GM23338 (cell line): ENCODE measurements around the gene C19orf25. TPM values are rescaled to one million over a fixed set of nuclear protein-coding genes. Genes with fewer than 3 reads are reported as not detected.

Experiments used
- ATAC-seq: fragments of 200-7000 bp; cut with Tn5 transposase; 3 replicates; pipeline ENCODE4 v1.9.1; 2020
- DNase-seq: peaks from one replicate; pipeline ENCODE4 v3.0.0-alpha.2; 2015; ENCODE audit warnings: low spot score
- H2AFZ ChIP-seq: fragments of 200-600 bp; sonication (generic); 2 replicates; pipeline ENCODE4 v1.8.0; 2016; ENCODE audit warnings: antibody characterized with exemption, mild to moderate bottlenecking, moderate library complexity
- H3F3A ChIP-seq: fragments of 200-600 bp; sonication (generic); replicated peaks from 2 replicates; pipeline ENCODE4 v1.8.0; 2017; ENCODE audit warnings: antibody characterized with exemption, mixed run types, low read depth
- H3K27ac ChIP-seq: fragments of 200-600 bp; sonication (generic); 2 replicates; pipeline ENCODE4 v1.6.1; 2016; ENCODE audit warnings: low read depth
- H3K27me3 ChIP-seq: fragments of 200-600 bp; sonication (generic); 2 replicates; pipeline ENCODE4 v1.8.0; 2016; ENCODE audit warnings: mild to moderate bottlenecking, mixed run types, moderate library complexity; ENCODE audit not compliant: insufficient read depth
- H3K36me3 ChIP-seq: fragments of 200-600 bp; sonication (generic); 2 replicates; pipeline ENCODE4 v1.8.0; 2016; ENCODE audit warnings: mild to moderate bottlenecking; ENCODE audit not compliant: insufficient read depth
- H3K4me1 ChIP-seq: fragments of 200-600 bp; sonication (generic); 2 replicates; pipeline ENCODE4 v1.8.0; 2016; ENCODE audit warnings: mild to moderate bottlenecking, moderate library complexity; ENCODE audit not compliant: insufficient read depth
- H3K4me2 ChIP-seq: fragments of 200-600 bp; sonication (generic); 2 replicates; pipeline ENCODE4 v1.7.1; 2017; ENCODE audit warnings: mixed run types
- H3K4me3 ChIP-seq: fragments of 200-600 bp; sonication (generic); 2 replicates; pipeline ENCODE4 v1.6.1; 2016; ENCODE audit warnings: mixed run types
- H3K79me2 ChIP-seq: fragments of 200-600 bp; sonication (generic); replicated peaks from 2 replicates; pipeline ENCODE4 v1.8.0; 2017; ENCODE audit warnings: mild to moderate bottlenecking; ENCODE audit not compliant: insufficient read depth
- H3K9me2 ChIP-seq: fragments of 200-600 bp; sonication (generic); 2 replicates; pipeline ENCODE4 v1.8.0; 2017; ENCODE audit not compliant: insufficient read depth
- H4K20me1 ChIP-seq: fragments of 200-600 bp; sonication (generic); replicated peaks from 2 replicates; pipeline ENCODE4 v1.8.0; 2017; ENCODE audit warnings: mild to moderate bottlenecking; ENCODE audit not compliant: insufficient read depth
- H3K27ac Mint-ChIP-seq: 2 replicates; pipeline ENCODE4 v1.8.0; 2020; ENCODE audit warnings: inconsistent platforms, mild to moderate bottlenecking, moderate library complexity, mixed read lengths
- H3K27me3 Mint-ChIP-seq: 3 replicates; pipeline ENCODE4 v1.8.0; 2022; ENCODE audit warnings: low read depth, mild to moderate bottlenecking, moderate library complexity, mixed read lengths, inconsistent platforms; ENCODE audit not compliant: insufficient read depth, poor library complexity
- H3K36me3 Mint-ChIP-seq: 3 replicates; pipeline ENCODE4 v1.8.0; 2021; ENCODE audit warnings: low read depth, mild to moderate bottlenecking, inconsistent platforms, moderate library complexity, mixed read lengths
- H3K4me1 Mint-ChIP-seq: 3 replicates; pipeline ENCODE4 v1.8.0; 2020; ENCODE audit warnings: mild to moderate bottlenecking, inconsistent platforms, mixed read lengths
- H3K4me3 Mint-ChIP-seq: 3 replicates; pipeline ENCODE4 v1.8.0; 2021; ENCODE audit warnings: moderate library complexity, mild to moderate bottlenecking, inconsistent platforms, mixed read lengths
- H3K9me3 Mint-ChIP-seq: 3 replicates; pipeline ENCODE4 v1.8.0; 2020; ENCODE audit warnings: moderate library complexity, mild to moderate bottlenecking, inconsistent platforms, mixed read lengths
- CREB1 ChIP-seq: fragments of 250-450 bp; sonication (Bioruptor Pico); IDR thresholded peaks from 2 replicates; pipeline ENCODE4 v1.5.0; 2020; ENCODE audit warnings: low read depth, mild to moderate bottlenecking, moderate library complexity
- EZH2 ChIP-seq: fragments of 200-600 bp; sonication (generic); IDR thresholded peaks from one replicate; pipeline ENCODE4 v1.8.0; 2017; ENCODE audit warnings: antibody characterized with exemption, mild to moderate bottlenecking, low read depth; ENCODE audit not compliant: unreplicated experiment
- EZH2phosphoT487 ChIP-seq: fragments of 200-600 bp; sonication (generic); IDR thresholded peaks from one replicate; pipeline ENCODE4 v1.8.1; 2018; ENCODE audit warnings: antibody characterized with exemption; ENCODE audit not compliant: unreplicated experiment
- JUNB ChIP-seq: IDR thresholded peaks from one replicate; pipeline ENCODE4 v1.6.1; 2016; ENCODE audit warnings: antibody characterized with exemption; ENCODE audit not compliant: unreplicated experiment
- POLR2AphosphoS5 ChIP-seq: IDR thresholded peaks from 2 replicates; pipeline ENCODE4 v1.6.1; 2016; ENCODE audit warnings: antibody characterized with exemption, low read depth
- STAT1 ChIP-seq: IDR thresholded peaks from one replicate; pipeline ENCODE4 v1.6.1; 2016; ENCODE audit warnings: antibody characterized with exemption; ENCODE audit not compliant: unreplicated experiment
- ZNF331 ChIP-seq: fragments of 250-450 bp; sonication (Bioruptor Pico); IDR thresholded peaks from 2 replicates; pipeline ENCODE4 v1.5.0; 2020; ENCODE audit warnings: low read depth, mild to moderate bottlenecking, moderate library complexity
- polyA plus RNA-seq: library from polyadenylated mRNA; unstranded; fragments of >200 nt; fragmentation: Nextera tagmentation; extraction: Ambion mirVana; gene quantifications from 2 replicates; pipeline ENCODE4 v1.2.1, GENCODE V29; 2016
- total RNA-seq: library from RNA; depleted of rRNA; stranded (reverse); fragments of >200 nt; shearing (Covaris generic); gene quantifications from 2 replicates; pipeline ENCODE4 v1.2.3, GENCODE V29; 2014
- TF ChIP-seq, protein P1 (sequence below), 2 experiments: fragments of 200-600 bp in 1 of 2; sonication (generic) in 1 of 2; conservative IDR thresholded peaks; 2 replicates each; pipeline versions ENCODE4 v1.5.1 to v1.6.1; 2016 to 2017; ENCODE audit warnings: antibody characterized with exemption in 2 of 2, low read depth in 2 of 2, mild to moderate bottlenecking in 2 of 2, moderate library complexity in 1 of 2
- TF ChIP-seq, protein P2 (sequence below): fragments of 250-450 bp; sonication (Bioruptor Pico); IDR thresholded peaks from 2 replicates; pipeline ENCODE4 v1.5.0; 2020; ENCODE audit warnings: mild to moderate bottlenecking, moderate library complexity

C19orf25 gene
- total and polyA plus RNA-seq, 2 experiments from 2014 or later = 43.5 to 61.1 TPM

GRCh38 chr19:1525343-1525742, 46.3 kb upstream of the C19orf25 start:
- H3K36me3 ChIP-seq = no peaks in the 10 kb centered on the region
- H3K4me3 ChIP-seq = no peak overlapping the region
- H3K36me3 Mint-ChIP-seq = peaks cover 4% of the 10 kb centered on the region; the same call in 1 of the 3 replicates
- H3K9me2 ChIP-seq = no peaks in the 10 kb centered on the region
- H3K9me3 Mint-ChIP-seq = peaks cover 3% of the 10 kb centered on the region; the same call in 2 of the 3 replicates
- no peak overlapping the region for H3K27ac Mint-ChIP-seq
- no peak overlapping the region for H3K4me3 Mint-ChIP-seq
- no peak overlapping the region for H3K4me2 ChIP-seq
- no peaks in the 10 kb centered on the region for H3K79me2 ChIP-seq
- TF ChIP-seq, protein P1, sequence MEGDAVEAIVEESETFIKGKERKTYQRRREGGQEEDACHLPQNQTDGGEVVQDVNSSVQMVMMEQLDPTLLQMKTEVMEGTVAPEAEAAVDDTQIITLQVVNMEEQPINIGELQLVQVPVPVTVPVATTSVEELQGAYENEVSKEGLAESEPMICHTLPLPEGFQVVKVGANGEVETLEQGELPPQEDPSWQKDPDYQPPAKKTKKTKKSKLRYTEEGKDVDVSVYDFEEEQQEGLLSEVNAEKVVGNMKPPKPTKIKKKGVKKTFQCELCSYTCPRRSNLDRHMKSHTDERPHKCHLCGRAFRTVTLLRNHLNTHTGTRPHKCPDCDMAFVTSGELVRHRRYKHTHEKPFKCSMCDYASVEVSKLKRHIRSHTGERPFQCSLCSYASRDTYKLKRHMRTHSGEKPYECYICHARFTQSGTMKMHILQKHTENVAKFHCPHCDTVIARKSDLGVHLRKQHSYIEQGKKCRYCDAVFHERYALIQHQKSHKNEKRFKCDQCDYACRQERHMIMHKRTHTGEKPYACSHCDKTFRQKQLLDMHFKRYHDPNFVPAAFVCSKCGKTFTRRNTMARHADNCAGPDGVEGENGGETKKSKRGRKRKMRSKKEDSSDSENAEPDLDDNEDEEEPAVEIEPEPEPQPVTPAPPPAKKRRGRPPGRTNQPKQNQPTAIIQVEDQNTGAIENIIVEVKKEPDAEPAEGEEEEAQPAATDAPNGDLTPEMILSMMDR (conservative IDR thresholded peaks at IDR 0.05; ENCODE audit: low read depth in 2 of 2) = peak in 1 of 2 experiments; percentile 33; a peak in 2 of 4 replicates
- TF ChIP-seq, protein P2, sequence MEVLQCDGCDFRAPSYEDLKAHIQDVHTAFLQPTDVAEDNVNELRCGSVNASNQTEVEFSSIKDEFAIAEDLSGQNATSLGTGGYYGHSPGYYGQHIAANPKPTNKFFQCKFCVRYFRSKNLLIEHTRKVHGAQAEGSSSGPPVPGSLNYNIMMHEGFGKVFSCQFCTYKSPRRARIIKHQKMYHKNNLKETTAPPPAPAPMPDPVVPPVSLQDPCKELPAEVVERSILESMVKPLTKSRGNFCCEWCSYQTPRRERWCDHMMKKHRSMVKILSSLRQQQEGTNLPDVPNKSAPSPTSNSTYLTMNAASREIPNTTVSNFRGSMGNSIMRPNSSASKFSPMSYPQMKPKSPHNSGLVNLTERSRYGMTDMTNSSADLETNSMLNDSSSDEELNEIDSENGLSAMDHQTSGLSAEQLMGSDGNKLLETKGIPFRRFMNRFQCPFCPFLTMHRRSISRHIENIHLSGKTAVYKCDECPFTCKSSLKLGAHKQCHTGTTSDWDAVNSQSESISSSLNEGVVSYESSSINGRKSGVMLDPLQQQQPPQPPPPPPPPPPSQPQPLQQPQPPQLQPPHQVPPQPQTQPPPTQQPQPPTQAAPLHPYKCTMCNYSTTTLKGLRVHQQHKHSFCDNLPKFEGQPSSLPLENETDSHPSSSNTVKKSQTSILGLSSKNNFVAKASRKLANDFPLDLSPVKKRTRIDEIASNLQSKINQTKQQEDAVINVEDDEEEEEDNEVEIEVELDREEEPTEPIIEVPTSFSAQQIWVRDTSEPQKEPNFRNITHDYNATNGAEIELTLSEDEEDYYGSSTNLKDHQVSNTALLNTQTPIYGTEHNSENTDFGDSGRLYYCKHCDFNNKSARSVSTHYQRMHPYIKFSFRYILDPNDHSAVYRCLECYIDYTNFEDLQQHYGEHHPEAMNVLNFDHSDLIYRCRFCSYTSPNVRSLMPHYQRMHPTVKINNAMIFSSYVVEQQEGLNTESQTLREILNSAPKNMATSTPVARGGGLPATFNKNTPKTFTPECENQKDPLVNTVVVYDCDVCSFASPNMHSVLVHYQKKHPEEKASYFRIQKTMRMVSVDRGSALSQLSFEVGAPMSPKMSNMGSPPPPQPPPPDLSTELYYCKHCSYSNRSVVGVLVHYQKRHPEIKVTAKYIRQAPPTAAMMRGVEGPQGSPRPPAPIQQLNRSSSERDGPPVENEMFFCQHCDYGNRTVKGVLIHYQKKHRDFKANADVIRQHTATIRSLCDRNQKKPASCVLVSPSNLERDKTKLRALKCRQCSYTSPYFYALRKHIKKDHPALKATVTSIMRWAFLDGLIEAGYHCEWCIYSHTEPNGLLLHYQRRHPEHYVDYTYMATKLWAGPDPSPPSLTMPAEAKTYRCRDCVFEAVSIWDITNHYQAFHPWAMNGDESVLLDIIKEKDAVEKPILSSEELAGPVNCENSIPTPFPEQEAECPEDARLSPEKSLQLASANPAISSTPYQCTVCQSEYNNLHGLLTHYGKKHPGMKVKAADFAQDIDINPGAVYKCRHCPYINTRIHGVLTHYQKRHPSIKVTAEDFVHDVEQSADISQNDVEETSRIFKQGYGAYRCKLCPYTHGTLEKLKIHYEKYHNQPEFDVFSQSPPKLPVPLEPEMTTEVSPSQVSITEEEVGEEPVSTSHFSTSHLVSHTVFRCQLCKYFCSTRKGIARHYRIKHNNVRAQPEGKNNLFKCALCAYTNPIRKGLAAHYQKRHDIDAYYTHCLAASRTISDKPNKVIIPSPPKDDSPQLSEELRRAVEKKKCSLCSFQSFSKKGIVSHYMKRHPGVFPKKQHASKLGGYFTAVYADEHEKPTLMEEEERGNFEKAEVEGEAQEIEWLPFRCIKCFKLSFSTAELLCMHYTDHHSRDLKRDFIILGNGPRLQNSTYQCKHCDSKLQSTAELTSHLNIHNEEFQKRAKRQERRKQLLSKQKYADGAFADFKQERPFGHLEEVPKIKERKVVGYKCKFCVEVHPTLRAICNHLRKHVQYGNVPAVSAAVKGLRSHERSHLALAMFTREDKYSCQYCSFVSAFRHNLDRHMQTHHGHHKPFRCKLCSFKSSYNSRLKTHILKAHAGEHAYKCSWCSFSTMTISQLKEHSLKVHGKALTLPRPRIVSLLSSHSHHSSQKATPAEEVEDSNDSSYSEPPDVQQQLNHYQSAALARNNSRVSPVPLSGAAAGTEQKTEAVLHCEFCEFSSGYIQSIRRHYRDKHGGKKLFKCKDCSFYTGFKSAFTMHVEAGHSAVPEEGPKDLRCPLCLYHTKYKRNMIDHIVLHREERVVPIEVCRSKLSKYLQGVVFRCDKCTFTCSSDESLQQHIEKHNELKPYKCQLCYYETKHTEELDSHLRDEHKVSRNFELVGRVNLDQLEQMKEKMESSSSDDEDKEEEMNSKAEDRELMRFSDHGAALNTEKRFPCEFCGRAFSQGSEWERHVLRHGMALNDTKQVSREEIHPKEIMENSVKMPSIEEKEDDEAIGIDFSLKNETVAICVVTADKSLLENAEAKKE (CRISPR knock-in tag) = no peak
- no peak for TF ChIP-seq JUNB
- no peaks in the 10 kb centered on the region for H3K4me1 ChIP-seq
- peaks cover 27% of the 10 kb centered on the region for H3K27me3 ChIP-seq
- 0 out of 2 replicates have a peak, but pooled peaks cover 4% of the 10 kb centered on the region for H3F3A ChIP-seq
- peaks cover 47% of the 10 kb centered on the region for H3K27me3 Mint-ChIP-seq
- H2AFZ ChIP-seq = no peak overlapping the region
- H4K20me1 ChIP-seq = no peaks in the 10 kb centered on the region
- DNase-seq (no peak), ATAC-seq (peak; percentile 14)
- no peak overlapping the region for H3K27ac ChIP-seq
- H3K4me1 Mint-ChIP-seq = peaks cover 6% of the 10 kb centered on the region; the same call in 2 of the 3 replicates

GRCh38 chr19:1524972-1525325, 45.9 kb upstream of the C19orf25 start:
- H3K9me2 ChIP-seq = no peaks in the 10 kb centered on the region
- 0 out of 2 replicates have a peak, but pooled peaks cover 4% of the 10 kb centered on the region for H3F3A ChIP-seq
- H3K4me2 ChIP-seq = peak overlapping the region; percentile 71
- H3K4me3 ChIP-seq = no peak overlapping the region
- no peak overlapping the region for H2AFZ ChIP-seq
- DNase-seq = no peak
- no peak for ATAC-seq
- no peaks in the 10 kb centered on the region for H3K79me2 ChIP-seq
- peaks cover 4% of the 10 kb centered on the region; the same call in 1 of the 3 replicates for H3K36me3 Mint-ChIP-seq
- H3K4me1 ChIP-seq = no peaks in the 10 kb centered on the region
- no peaks in the 10 kb centered on the region for H4K20me1 ChIP-seq
- no peak overlapping the region for H3K27ac ChIP-seq
- H3K4me1 Mint-ChIP-seq = peaks cover 6% of the 10 kb centered on the region; the same call in 2 of the 3 replicates
- H3K9me3 Mint-ChIP-seq = peaks cover 3% of the 10 kb centered on the region; the same call in 2 of the 3 replicates
- H3K36me3 ChIP-seq = no peaks in the 10 kb centered on the region
- H3K27ac Mint-ChIP-seq = no peak overlapping the region
- peaks cover 45% of the 10 kb centered on the region for H3K27me3 Mint-ChIP-seq
- H3K4me3 Mint-ChIP-seq = peak overlapping the region; percentile 70
- H3K27me3 ChIP-seq = peaks cover 27% of the 10 kb centered on the region
- TF ChIP-seq EZH2phosphoT487 (no peak), EZH2 (no peak), STAT1 (no peak), ZNF331 (CRISPR knock-in tag) (no peak), POLR2AphosphoS5 (no peak), CREB1 (CRISPR knock-in tag) (no peak)
